CD4-positive, alpha-beta T cell treated with Interleukin-6 for 4 hours (primary cell): ENCODE data around the gene IKZF2.

ENCODE experiments used
- DNase-seq: peaks from one replicate; pipeline ENCODE4 v3.0.0-alpha.2; 2020; ENCODE audit warnings: mixed read lengths

IKZF2 gene

DNA sequence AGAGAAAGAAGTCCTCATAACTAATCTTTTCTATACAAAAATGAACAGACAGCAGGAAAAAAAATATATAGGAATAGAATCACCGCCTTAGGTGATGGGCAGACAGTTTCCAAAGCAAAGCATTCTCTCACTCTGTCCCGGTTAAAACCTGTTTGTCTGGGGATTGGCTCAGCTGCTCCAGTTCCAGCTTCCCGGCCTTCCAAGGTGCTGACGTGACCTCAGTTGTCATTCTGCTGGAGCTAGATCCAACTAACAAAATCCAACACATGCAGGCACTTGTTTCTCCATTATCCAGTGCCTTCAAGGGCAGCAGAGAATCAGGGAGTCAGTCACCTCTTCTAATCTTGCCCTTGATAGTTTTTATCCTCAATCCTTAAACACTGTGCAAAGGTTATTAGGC lies 52.8 kb downstream of the IKZF2 start:
- DNase-seq: no peak

DNA sequence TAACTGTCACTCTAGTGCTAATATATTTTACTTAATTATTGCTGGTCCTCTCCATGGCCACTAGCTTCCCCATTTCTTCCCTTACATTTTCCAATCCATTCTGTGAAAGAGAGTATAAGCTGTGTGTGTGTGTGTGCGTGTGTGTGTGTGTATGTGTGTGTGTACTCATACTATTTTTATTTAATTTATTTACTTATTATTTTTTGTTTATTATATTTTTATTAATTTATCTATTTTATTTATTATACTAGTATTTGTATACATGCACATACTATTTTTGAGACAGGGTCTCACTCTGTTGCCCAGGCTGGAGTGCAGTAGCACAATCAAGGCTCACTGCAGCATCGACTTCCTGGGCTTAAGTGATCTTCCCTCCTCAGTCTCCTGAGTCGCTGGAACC lies 59.6 kb downstream of the IKZF2 start:
- DNase-seq: no peak

DNA sequence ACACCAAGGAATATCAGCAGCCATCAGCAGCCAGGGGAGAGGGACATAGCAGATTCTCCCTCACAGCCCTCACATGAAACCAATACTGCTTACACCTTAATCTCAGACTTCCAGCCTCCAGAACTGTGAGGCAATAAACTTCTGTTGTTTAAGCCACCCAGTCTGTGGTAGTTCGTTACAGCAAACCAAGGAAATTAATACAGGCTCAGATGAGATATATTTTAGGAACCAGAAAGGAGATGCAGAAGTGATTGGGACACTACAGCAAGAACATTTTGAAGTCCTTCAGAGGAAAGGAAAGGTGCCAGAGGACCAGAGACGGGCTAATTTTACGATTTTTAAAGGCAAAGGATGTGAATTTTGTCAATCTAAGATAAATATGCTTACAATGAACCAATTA lies 60.6 kb downstream of the IKZF2 start:
- DNase-seq: no peak

DNA sequence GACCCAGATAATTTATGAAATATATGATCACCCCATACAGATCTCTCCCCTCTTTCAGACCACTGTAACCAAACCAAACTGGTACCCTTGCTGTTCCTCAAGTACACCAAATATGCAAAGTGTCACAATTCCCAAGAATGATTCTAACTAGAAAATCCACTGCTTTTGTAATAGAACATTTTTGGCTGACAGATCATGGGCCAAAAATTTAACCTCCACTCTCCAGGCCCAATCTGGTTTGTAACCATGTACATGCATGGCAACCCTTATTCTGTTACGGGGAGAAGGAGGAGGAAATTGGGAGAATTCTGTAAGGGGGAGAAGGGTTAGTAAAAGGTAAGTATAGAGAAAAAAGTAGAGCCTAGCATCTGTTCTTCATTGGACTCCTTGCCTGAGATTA lies 62.0 kb downstream of the IKZF2 start:
- no peak for DNase-seq

DNA sequence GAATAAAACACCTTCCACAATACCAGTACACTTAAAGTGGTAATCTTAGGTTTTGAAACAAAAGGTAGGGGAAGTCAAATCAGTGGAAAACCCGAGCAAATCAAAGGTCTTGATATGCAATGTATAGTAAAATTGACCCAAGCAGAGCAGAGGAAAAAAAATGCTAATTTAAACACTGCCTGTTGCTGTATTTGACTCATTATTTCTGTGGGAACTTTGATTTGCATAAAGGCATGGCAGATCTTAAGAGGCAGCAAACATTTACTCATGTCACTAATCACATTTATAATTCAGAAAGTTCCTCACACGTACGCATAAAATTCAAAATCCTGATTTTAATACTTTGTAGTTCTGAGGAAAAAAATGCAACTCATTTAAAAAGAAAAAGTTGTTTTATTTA lies 64.4 kb downstream of the IKZF2 start:
- DNase-seq: no peak

DNA sequence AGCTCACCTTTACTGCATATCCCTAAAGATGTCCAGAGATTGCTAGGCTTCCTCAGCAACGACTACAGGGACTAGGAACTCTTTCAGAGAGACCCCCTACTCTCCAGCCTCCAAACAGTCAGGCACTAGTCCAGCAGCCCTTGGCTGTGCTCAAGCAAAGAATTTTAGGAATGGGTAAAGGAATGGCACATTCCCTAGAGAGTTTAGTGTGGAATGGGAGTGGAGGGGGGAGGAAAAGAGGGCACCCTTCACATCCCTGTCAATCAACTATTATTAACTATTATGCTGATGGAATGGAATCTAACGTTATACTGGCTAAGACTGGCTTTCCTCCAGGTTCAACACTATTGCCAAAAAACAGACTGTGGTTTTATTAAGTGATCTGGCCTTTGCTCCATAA lies 64.8 kb downstream of the IKZF2 start:
- no peak for DNase-seq

DNA sequence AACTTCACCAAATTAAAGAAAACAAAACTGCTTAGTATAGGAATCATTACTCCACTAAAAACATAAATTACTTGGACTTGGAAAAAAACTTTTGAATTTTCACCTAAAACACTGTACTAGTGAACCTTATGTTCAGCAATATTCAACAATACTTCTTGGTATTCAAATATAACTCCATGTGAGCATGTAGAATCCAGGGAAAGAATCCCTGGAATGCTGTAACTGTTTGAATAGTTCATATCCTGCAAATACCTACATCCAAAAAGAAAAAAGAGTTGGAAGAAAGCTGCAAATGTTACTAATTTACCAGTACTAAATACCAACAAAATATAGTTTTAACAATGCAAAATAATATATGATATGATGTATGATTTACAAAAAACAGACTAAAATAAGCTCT lies 65.4 kb downstream of the IKZF2 start:
- DNase-seq: no peak

DNA sequence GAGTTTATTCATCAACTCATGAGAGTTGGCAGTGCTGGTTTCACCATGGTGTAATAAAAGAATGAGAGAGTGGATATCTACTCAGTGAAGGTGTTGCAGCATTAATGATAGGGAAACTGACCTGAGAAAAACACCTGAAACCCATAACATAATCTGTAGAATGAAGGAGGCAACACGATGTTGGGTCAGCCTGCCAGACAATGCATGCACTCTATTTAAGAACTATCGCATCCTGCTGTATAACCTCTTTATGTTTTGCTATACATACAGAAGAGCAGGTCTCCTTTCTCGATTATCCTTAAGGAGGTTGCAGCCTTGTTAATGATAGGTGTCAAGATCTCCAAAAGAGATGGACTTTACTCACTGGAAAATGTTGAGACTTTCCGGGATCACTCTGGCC lies 65.9 kb downstream of the IKZF2 start:
- no peak for DNase-seq

DNA sequence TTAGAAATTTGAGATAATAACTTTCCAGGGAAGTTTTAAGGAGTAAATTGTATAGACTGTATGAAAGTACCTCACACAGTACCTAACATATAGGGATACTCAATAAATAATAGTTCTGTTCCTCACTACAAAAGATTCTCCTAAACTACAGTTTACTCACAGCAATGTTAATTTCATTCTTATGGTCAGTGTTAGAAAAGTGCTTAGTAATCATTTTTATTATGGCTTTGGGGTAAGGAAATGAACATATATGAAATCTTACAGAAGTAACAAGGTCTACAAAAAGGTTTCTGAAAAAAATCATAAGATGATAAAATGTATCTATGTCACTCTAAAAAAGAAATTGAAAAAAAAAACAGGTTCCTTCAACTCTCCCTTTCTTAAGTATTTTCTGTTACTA lies 67.2 kb downstream of the IKZF2 start:
- DNase-seq: no peak

DNA sequence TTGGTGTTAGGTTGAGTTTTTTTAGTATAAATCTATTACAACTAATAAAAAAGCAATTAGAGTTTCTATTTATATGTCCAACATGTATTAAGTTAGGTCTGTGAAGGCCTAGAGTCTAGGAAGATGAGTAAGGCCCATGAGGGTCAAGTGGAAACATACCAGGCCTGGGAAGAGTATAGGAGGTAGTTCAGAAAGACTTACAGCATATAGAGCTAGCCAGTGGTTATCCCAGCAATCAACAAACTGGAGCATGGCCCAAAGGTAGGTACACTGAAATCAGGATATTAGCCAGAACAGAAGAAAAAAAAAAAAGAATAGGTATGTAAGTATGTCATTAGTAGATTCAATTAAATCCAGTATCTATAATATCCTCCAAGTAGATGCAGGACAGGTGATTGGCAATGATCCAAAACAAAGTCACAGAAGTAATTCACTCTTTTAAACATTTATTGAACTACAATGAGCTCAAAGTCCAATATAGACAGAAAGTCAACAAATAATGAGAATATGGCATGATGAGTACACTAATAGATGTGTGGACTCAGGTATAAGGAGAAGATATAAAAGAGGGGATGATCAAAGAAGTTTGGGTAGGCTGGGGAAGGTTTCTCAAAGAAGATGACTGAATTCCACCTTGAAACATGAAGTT lies 70.3 kb downstream of the IKZF2 start:
- DNase-seq: no peak

DNA sequence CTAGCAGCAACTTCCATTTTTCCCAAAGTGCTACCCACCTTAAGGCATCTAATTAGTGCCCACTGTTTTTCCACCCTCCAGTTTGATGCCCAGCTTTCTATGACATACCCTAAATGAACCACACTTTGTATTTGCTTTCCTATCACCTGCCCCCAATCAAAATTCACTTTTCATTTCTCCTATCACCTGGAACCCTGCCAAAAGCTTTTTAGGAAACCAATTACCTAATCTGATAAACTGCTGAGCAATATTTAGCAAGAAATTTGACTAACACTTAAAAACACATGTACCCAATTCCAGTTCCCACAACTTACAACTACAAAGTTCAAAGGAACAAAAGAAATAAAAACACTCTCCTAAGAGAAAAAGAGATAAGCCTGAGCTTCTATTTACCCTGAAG lies 71.7 kb downstream of the IKZF2 start:
- no peak for DNase-seq

DNA sequence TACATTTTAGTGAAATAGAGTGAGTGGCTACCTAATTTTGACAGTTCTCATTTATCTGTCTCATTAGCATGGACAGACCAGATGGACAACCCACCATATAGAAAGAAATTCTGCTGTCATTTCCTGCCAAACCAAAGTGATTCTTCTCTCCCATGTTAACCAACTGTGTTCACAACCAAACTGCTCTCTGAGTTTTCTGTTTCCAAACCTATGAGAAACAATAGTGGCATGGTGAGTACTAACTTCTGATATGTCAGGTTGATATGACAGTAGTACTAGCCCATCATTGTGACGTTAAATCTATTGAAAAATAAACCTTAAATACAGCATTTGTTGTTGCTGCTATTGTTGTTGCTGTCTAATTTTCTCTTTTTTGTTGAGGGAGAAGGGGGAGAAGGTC lies 72.7 kb downstream of the IKZF2 start:
- no peak for DNase-seq

DNA sequence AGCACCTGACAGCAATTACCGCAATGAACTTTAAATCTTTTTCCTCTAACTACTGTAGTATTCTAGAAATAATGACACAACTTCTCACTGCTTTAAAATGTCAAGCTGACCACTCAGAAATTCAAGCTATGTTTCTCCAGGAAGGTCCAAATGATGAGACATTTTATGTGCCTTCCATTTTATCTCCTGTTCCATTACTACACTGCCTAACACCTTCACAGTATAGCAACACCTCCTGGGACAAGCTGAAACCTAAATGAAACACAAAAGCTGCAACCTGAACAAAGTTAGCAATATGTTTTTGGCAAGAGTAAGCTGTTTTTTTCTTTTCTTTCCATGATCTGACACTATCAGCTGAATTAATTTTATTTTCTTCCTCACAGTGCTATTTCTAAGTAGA lies 81.9 kb downstream of the IKZF2 start:
- no peak for DNase-seq

DNA sequence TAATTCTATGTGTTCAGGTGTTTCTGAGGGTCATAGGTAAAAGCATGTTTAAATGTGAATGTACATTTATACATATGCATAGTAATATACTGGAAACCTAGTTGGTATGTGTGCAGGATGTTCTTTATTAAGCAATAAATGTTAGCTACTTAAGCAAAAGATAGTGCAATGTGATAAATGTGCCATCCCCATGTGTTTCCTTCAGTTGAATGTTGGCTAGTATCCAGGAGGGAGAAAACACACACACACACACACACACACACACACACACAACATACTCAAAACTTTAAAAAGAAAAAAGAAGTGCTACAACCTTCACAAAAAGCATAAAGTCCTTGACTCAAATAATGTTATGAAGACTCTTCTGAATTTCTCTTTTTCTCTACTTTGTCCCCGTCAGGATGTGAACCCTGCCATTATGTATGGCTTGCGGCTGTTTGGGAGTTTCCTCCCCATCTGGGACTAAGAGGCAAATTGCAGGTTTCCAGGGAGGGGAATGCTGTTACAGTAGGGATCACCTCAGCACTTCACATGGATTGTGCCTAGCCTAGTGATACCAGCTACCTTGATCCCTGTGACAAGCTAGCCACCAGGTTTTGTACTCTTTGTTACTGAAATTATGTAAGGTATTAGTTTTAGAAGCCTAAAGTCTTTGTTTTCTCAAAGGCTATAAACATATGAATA lies 82.6 kb downstream of the IKZF2 start:
- no peak for DNase-seq

DNA sequence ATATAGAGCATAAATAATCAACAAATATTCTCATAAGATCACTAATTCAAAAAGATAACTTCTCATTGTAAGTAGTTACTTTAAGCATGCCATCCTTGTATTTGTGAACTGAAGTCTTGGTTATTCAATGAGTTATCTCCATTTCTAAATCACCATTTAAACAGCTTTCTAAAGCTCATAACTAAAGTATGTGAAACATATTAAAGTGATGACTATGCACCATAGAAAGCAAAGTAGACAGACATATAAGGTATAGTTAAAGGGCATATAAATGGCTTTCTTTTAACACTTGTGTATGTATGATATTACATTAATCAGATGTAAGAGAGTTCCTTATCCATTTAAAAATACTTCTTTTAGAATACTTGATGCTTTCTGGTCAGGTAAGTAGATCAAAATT lies 83.5 kb downstream of the IKZF2 start:
- no peak for DNase-seq

DNA sequence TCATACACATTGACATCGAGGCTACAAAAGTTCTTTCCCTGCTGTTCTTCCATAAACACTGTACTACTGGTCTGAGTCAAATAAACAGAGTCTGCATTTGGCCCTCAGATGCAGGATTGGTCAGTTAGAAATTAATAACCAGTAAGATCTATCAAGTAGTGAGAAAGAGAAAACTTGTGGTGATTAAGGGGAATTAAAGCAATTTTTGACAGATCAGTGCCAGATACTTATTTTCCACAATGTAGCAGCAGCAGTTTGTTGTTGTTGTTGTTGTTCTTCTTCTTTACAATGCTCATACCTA lies 85.0 kb downstream of the IKZF2 start:
- no peak for DNase-seq

DNA sequence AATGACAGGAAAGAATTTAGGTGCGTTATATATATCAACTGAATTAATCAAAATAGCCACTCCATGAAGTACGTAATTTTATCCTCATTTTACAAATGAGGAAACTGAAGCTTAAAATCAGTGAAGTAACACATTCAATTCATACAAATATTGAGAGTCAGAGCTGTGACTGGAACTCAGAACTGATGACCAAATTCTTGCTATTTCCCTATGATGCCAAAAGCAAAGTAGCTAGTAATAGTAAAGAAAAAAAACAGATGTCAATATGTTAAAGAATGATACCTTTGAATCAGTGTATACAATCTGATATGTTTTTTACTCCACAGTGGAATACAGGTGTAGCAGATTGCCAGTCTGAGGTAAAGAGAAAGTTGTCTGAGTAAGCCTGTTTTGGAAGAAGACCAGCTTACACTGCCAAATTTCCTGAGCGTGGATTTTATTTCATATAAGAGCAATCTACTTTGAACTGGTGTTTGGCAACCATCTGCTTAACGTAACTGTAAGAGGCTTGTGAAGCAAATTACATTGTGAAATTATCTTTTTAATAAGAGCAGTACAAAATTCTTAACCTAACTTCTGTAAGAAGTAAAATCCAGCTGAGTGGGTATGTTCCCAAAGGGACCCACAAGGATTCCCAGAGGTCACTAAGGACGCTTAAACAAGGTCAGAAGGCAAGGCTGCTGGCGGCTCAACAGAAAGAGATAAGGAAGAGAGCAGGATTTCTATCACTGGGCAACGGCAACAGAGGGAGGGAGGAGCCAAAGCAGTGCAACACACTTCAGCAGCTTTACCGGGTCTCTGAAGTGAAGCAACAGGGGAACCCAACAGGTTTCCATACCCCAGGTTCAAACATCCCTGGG lies 85.6 kb downstream of the IKZF2 start:
- DNase-seq: peak; percentile 11

DNA sequence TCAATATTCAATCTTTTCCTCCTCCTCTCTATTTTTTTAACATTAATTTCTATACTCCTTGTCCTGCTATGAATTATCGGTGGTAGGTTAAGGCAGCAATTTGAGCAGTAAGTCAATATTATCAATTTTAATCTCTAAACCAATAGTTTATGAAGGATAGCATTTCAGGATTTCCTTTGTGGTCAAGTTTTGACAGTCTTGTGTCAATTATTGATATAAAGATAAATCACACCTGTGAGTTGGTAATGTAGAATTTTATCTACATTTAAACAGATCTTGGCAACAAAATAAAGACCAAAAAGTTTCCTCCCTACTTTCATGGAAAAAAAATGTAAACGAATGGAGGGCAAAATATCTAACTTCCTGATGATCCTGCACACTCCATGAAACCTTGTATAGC lies 87.3 kb downstream of the IKZF2 start:
- DNase-seq: no peak

DNA sequence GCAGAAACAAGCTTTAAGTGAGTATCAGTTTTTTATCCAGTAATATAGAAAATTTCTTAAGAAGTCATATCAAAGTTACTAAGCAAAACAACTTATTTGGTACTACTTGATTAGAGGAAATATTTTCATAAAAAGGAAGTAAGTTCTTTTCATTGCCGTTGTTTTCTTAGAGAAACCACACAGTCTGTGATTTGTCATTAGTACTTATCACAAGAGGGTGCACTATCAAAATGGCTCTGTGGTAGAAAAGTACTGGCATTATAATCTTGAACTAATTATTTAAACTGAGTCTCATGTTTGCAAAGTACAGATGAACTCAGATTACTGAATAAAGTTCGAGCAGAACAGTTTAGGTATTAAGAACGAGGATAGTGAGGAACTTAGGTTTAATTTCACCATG lies 93.4 kb downstream of the IKZF2 start:
- no peak for DNase-seq

DNA sequence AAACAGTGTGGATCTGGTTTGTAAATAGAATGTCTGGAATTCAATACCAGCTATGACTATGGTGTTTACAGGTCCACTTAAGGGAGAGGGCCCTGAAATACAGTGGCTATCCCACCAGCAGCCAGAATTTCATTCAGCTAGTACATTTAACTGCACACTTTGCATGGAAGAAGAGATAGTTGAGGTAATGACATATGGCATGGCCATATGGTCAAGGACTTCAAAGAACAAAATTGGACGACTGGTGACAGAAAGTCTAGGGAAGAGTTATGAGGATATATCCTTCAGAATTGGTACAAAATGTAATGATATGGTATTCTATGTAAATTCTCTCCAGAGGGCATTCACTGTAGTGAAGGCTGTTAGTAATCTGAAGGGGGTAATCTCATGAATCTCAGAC lies 105.0 kb downstream of the IKZF2 start:
- no peak for DNase-seq

DNA sequence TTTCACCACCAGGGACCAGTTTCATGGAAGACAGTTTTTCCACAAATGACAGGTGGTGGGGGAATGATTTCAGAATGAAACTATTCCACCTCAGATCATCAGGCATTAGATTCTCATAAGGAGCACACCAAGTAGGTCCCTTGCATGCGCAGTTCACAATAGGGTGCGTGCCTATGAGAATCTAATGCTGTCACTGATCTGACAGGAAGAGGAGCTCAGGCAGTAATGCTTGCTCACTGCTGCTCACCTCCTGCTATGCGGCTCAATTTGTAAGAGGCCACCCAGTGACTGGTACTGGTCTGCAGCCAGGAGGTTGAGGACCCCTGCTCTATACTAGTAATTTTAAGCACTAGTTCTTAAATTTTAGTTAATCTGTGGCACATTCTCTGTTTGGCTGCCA lies 107.8 kb downstream of the IKZF2 start:
- DNase-seq: no peak

DNA sequence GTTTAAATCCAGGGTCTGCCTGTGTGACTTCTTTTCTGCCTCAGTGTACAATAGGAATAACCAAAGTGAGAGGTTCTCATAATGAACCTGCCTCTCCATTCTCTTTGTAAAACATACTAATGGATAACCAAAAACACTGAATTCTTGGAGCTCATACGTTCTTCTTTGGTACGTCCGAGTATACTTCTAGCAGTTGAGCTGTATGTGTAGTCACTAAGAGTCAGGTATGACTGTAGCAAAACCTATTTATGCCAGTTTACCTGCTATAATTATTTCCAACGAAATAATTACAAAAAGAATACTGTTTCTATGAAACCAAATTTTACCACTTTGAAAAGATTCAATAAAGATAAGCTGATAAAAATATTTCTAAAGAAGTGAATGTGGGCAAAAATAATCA lies 109.2 kb downstream of the IKZF2 start:
- DNase-seq: no peak

DNA sequence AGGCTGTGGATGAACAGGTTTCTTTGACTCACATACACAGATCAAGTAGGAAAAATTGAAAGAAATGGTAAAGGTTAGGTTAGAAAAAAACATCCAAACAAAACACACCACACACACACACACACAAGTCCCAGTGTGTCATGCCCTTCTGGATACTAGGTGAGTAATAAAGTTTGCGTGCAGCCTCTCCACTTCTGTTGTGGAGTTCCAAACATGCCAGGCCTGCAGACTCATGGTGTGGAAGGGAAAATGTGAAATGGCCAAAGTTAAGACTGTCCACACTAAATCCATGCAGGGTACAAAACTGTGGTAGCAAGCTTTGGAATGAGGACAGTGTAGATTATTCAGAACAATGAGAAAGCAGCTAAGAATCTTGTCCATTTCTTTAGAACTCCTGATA lies 114.6 kb downstream of the IKZF2 start:
- no peak for DNase-seq

DNA sequence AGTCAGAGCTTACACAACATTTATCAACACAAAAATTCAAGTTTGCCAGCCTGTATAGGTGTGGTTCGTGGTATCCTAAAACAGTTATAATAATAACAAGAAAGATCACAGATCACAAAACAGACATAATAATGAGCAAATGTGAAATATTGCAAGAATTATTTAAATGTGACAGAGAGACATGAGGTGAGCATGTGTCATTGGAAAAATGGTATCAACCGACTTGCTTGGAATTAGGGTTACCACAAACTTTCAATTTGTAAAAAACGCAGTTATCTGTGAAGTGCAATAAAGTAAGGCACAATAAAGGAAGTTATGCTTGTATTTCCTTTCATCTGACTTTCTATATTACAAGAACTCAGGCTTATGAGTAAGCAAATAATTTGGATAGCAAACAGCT lies 116.8 kb downstream of the IKZF2 start:
- no peak for DNase-seq

DNA sequence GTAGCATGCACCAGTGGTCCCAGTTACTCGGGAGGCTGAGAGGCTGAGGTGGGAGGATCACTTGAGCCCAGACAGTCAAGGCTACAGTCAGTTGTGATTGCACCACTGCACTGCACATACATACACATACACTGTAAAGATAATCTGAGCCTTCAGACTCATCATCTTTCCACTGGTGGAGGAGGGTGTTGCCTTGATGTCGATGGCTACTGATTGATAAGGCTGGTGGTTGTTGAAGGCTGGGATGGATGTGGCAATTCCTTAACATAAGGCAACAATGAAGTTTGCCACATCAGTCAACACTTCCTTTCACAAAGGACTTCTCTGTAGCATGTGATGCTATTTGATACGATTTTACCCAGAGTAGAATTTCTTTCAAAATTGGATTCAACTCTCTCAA lies 118.8 kb downstream of the IKZF2 start:
- no peak for DNase-seq
